Neural progenitor cell (in vitro differentiated cells): ENCODE measurements around the gene DYNLT3. TPM values are rescaled to one million over a fixed set of nuclear protein-coding genes. Genes with fewer than 3 reads are reported as not detected.

Source experiments
- DNase-seq: peaks from one replicate; pipeline ENCODE4 v3.0.0-alpha.2; 2016; ENCODE audit warnings: low spot score
- H2AFZ ChIP-seq: fragments of 200-600 bp; sonication (generic); replicated peaks from 2 replicates; pipeline ENCODE4 v1.6.1; 2016; ENCODE audit warnings: antibody characterized with exemption
- H3F3A ChIP-seq: fragments of 200-600 bp; sonication (generic); 2 replicates; pipeline ENCODE4 v1.6.1; 2016; ENCODE audit warnings: antibody characterized with exemption, low read depth
- H3K27ac ChIP-seq: fragments of 200-600 bp; sonication (generic); 2 replicates; pipeline ENCODE4 v1.5.1; 2016; ENCODE audit warnings: mild to moderate bottlenecking
- H3K27me3 ChIP-seq: fragments of 200-600 bp; sonication (generic); 2 replicates; pipeline ENCODE4 v1.6.1; 2016; ENCODE audit warnings: mild to moderate bottlenecking, moderate library complexity
- H3K36me3 ChIP-seq: fragments of 200-600 bp; sonication (generic); 2 replicates; pipeline ENCODE4 v1.5.1; 2016
- H3K4me1 ChIP-seq: fragments of 200-600 bp; sonication (generic); 2 replicates; pipeline ENCODE4 v1.6.1; 2016; ENCODE audit warnings: mixed run types
- H3K4me2 ChIP-seq: fragments of 200-600 bp; sonication (generic); 2 replicates; pipeline ENCODE4 v1.6.1; 2016
- H3K4me3 ChIP-seq: fragments of 200-600 bp; sonication (generic); 2 replicates; pipeline ENCODE4 v1.5.1; 2016
- H3K79me2 ChIP-seq: fragments of 200-600 bp; sonication (generic); 2 replicates; pipeline ENCODE4 v1.6.1; 2016; ENCODE audit warnings: low read depth
- H3K9ac ChIP-seq: fragments of 200-600 bp; sonication (generic); 2 replicates; pipeline ENCODE4 v1.6.1; 2016
- H3K9me3 ChIP-seq: fragments of 200-600 bp; sonication (generic); 2 replicates; pipeline ENCODE4 v1.5.1; 2016; ENCODE audit warnings: low read depth
- H4K20me1 ChIP-seq: fragments of 200-600 bp; sonication (generic); 2 replicates; pipeline ENCODE4 v1.6.1; 2016; ENCODE audit warnings: low read depth
- H3K27ac Mint-ChIP-seq: 3 replicates; pipeline ENCODE4 v1.8.0; 2021; ENCODE audit warnings: mixed read lengths
- H3K27me3 Mint-ChIP-seq: 2 replicates; pipeline ENCODE4 v1.8.0; 2022; ENCODE audit warnings: low read depth, mild to moderate bottlenecking, inconsistent platforms, moderate library complexity, mixed read lengths; ENCODE audit not compliant: insufficient read depth
- H3K36me3 Mint-ChIP-seq: 3 replicates; pipeline ENCODE4 v1.8.0; 2021; ENCODE audit warnings: mixed read lengths
- H3K4me1 Mint-ChIP-seq: 3 replicates; pipeline ENCODE4 v1.8.0; 2021; ENCODE audit warnings: mixed read lengths
- H3K4me3 Mint-ChIP-seq: 3 replicates; pipeline ENCODE4 v1.8.0; 2021; ENCODE audit warnings: mild to moderate bottlenecking, moderate library complexity, mixed read lengths
- H3K9me3 Mint-ChIP-seq: 3 replicates; pipeline ENCODE4 v1.8.0; 2020; ENCODE audit warnings: mixed read lengths
- CTCF ChIP-seq: fragments of 200-600 bp; sonication (generic); IDR thresholded peaks from 2 replicates; pipeline ENCODE4 v1.5.1; 2017; ENCODE audit warnings: antibody characterized with exemption, mild to moderate bottlenecking
- EZH2 ChIP-seq: fragments of 200-600 bp; sonication (generic); IDR thresholded peaks from 2 replicates; pipeline ENCODE4 v1.6.1; 2017; ENCODE audit warnings: antibody characterized with exemption, mild to moderate bottlenecking, moderate library complexity
- EZH2phosphoT487 ChIP-seq: fragments of 200-600 bp; sonication (generic); IDR thresholded peaks from 2 replicates; pipeline ENCODE4 v1.6.1; 2017; ENCODE audit warnings: antibody characterized with exemption
- total RNA-seq: library from RNA; depleted of rRNA; stranded (reverse); fragments of >200 nt; gene quantifications from 2 replicates; pipeline ENCODE4 v1.2.3, GENCODE V29; 2015; ENCODE audit warnings: low replicate concordance

DYNLT3 gene
- total RNA-seq, 1 donor from 2014 or later, result 12.1 TPM

DNA sequence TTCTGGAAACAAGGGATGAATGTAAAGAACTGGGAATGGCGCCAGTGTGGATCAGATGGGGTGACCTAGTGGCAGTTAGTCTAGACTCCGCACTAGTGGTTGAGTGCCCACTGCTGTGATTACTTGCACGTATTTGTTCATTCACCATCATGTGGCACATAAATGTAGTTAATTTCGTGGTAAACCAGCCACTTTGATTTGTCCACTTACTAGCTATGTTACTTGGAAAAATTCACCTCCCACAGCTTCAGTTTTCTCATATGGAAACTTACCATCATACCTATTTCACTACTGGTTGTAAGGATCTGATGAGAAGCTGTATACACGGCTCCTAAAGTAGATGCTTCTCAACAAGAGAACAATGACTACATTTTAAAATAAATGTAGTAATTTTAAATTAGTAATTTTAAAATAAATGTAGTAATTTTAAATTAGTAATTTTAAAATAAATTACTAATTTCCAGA, 394 bp upstream of the DYNLT3 start:
- Mint-ChIP-seq H3K36me3 (no peaks in the 10 kb centered on the region), H3K9me3 (peaks cover 3% of the 10 kb centered on the region), H3K27ac (no peak overlapping the region), H3K27me3 (peaks cover 5% of the 10 kb centered on the region), H3K4me3 (peak overlapping the region; percentile 78), H3K4me1 (no peaks in the 10 kb centered on the region)
- no peaks in the 10 kb centered on the region for H3K9me3 ChIP-seq
- no peaks in the 10 kb centered on the region for H3K27me3 ChIP-seq
- peak overlapping the region; percentile 56 for H3K4me3 ChIP-seq
- H3F3A ChIP-seq, result no peaks in the 10 kb centered on the region
- H4K20me1 ChIP-seq, result no peaks in the 10 kb centered on the region
- H3K9ac ChIP-seq, result no peak overlapping the region
- no peaks in the 10 kb centered on the region for H3K4me1 ChIP-seq
- no peak overlapping the region for H2AFZ ChIP-seq
- no peak overlapping the region for H3K27ac ChIP-seq
- H3K79me2 ChIP-seq, result no peaks in the 10 kb centered on the region
- H3K4me2 ChIP-seq, result peak overlapping the region; percentile 71
- no peaks in the 10 kb centered on the region for H3K36me3 ChIP-seq
- TF ChIP-seq EZH2 (no peak), CTCF (no peak), EZH2phosphoT487 (no peak)
- DNase-seq, result no peak

DNA sequence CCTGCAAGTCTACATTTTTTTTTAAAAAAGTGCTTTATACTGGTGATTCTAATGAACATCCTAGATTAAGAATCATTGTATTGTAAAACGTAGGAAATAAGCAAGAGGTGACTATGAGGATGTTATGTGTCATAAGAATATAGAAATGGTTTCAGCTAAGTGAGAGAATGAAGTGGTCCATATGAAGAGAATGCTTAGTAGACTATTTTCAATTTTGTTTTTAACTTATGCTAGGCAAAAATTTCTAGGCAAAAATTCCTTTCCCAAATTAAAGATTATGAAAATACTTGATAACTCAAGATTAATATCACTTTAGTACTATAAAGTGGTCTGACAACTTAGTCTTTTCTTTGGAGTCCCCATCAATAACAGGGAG, 825 bp downstream of the DYNLT3 start:
- H3K36me3 Mint-ChIP-seq, result no peaks in the 10 kb centered on the region
- Histone ChIP-seq H3K79me2 (no peaks in the 10 kb centered on the region), H3K4me1 (no peaks in the 10 kb centered on the region), H3K27me3 (no peaks in the 10 kb centered on the region), H3K36me3 (no peaks in the 10 kb centered on the region), H3F3A (no peaks in the 10 kb centered on the region), H3K9ac (no peak overlapping the region), H3K4me3 (peak overlapping the region; percentile 56), H3K27ac (no peak overlapping the region), H2AFZ (no peak overlapping the region), H3K9me3 (no peaks in the 10 kb centered on the region), H3K4me2 (peak overlapping the region; percentile 71), H4K20me1 (no peaks in the 10 kb centered on the region)
- H3K27ac Mint-ChIP-seq, result no peak overlapping the region
- no peaks in the 10 kb centered on the region for H3K4me1 Mint-ChIP-seq
- peak overlapping the region; percentile 71 for H3K4me3 Mint-ChIP-seq
- peaks cover 3% of the 10 kb centered on the region for H3K9me3 Mint-ChIP-seq
- peaks cover 5% of the 10 kb centered on the region for H3K27me3 Mint-ChIP-seq
- DNase-seq, result no peak
- TF ChIP-seq CTCF (no peak), EZH2phosphoT487 (no peak), EZH2 (no peak)

DNA sequence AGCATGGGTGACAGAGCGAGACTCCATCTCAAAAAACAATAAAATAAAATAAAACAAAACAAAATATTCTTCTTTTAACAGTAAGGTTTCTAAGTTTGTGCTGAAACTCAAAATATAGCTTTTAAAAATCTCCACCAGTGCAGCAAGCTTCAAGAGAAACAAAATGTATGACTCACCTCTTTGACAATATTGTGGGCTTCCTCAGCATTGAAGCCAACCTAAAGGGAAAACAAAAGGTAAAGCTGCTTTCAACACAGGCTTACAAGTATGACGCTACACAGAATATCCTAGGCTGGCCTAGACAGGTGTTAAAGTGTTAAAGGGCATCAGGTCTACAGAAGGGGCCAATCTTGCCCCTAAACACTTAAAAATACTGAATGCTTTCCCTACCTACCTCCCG, 1.2 kb downstream of the DYNLT3 start:
- H3K36me3 Mint-ChIP-seq, result no peaks in the 10 kb centered on the region
- H3K9me3 Mint-ChIP-seq, result peaks cover 3% of the 10 kb centered on the region
- no peak overlapping the region for H3K9ac ChIP-seq
- no peaks in the 10 kb centered on the region for H3K79me2 ChIP-seq
- no peaks in the 10 kb centered on the region for H3K4me1 Mint-ChIP-seq
- H3K4me1 ChIP-seq, result no peaks in the 10 kb centered on the region
- no peak overlapping the region for H2AFZ ChIP-seq
- TF ChIP-seq CTCF (no peak), EZH2phosphoT487 (no peak), EZH2 (no peak)
- H3K4me2 ChIP-seq, result peak overlapping the region; percentile 71
- H3K27me3 Mint-ChIP-seq, result peaks cover 5% of the 10 kb centered on the region
- H3K36me3 ChIP-seq, result no peaks in the 10 kb centered on the region
- H3K9me3 ChIP-seq, result no peaks in the 10 kb centered on the region
- no peaks in the 10 kb centered on the region for H4K20me1 ChIP-seq
- no peaks in the 10 kb centered on the region for H3F3A ChIP-seq
- H3K27me3 ChIP-seq, result no peaks in the 10 kb centered on the region
- DNase-seq, result no peak
- H3K27ac ChIP-seq, result no peak overlapping the region
- peak overlapping the region; percentile 71 for H3K4me3 Mint-ChIP-seq
- peak overlapping the region; percentile 56 for H3K4me3 ChIP-seq
- no peak overlapping the region for H3K27ac Mint-ChIP-seq
